Endometrium (tissue), 2 donors: ENCODE data around the gene PRPF40B.

Experiments
- FAIRE-seq: peaks from 2 replicates; lab custom pipeline; 2012; peaks lifted over from hg19 to GRCh38; lab: Jason Lieb, UNC
- donor health status: control.
- donor health status: control.

PRPF40B gene

GRCh38 chr12:49684310-49684854 lies 61.0 kb downstream of the PRPF40B start:
- FAIRE-seq: no peak

- FAIRE-seq: no peak
These were observed 64.6 kb downstream of the PRPF40B start for GRCh38 chr12:49687941-49688340.

- FAIRE-seq: no peak
These were observed 65.9 kb downstream of the PRPF40B start for GRCh38 chr12:49689237-49689636.

- FAIRE-seq: no peak
These were observed 66.4 kb downstream of the PRPF40B start for GRCh38 chr12:49689785-49690184.

GRCh38 chr12:49692851-49693250 lies 69.5 kb downstream of the PRPF40B start:
- FAIRE-seq: no peak

GRCh38 chr12:49693931-49694444 lies 70.6 kb downstream of the PRPF40B start:
- FAIRE-seq: no peak
